Peyer's patch (tissue), 4 donors: ENCODE data around the gene METRNL. TPM values are rescaled to one million over a fixed set of nuclear protein-coding genes. Genes with fewer than 3 reads are reported as not detected.
A peak's percentile ranks its signal among the peaks of the same experiment; 100 is the strongest.

ENCODE experiments used
- DNase-seq, 3 donors: peaks; one replicate each; pipeline ENCODE4 v3.0.0-alpha.2; 2017 to 2019
- H3K27ac ChIP-seq, 4 donors: fragments of 200-600 bp; sonication (generic); one replicate each; pipeline ENCODE4 v1.5.1; 2016 to 2019
- H3K27me3 ChIP-seq, 2 donors: fragments of 200-600 bp; sonication (generic); one replicate each; pipeline ENCODE4 v1.5.1; 2019
- H3K36me3 ChIP-seq, 3 donors: fragments of 200-600 bp; sonication (generic); one replicate each; pipeline ENCODE4 v1.5.1; 2016 to 2019
- H3K4me1 ChIP-seq, 4 donors: fragments of 200-600 bp; sonication (generic); one replicate each; pipeline ENCODE4 v1.5.1; 2016 to 2019
- H3K4me3 ChIP-seq, 4 donors: fragments of 200-600 bp; sonication (generic); 1 replicate in 3 of 4; 2 replicates in 1 of 4; pipeline ENCODE4 v1.5.1; 2016 to 2019; ENCODE audit warnings: mild to moderate bottlenecking in 1 of 4
- H3K9me3 ChIP-seq, 4 donors: fragments of 200-600 bp; sonication (generic); one replicate each; pipeline ENCODE4 v1.5.1; 2016 to 2019; ENCODE audit warnings: mild to moderate bottlenecking in 1 of 4
- POLR2A ChIP-seq, 2 donors: fragments of 450-650 bp; IDR thresholded peaks; one replicate each; pipeline ENCODE4 v1.5.1; 2017; ENCODE audit warnings: antibody characterized with exemption in 2 of 2, mild to moderate bottlenecking in 2 of 2, moderate library complexity in 2 of 2
- total RNA-seq, 4 donors: library from RNA; depleted of rRNA; stranded (reverse); fragments of >200 nt; gene quantifications; one replicate each; pipeline ENCODE4 v1.1.0, GENCODE V29; 2016
- TF ChIP-seq, protein P1 (sequence below), 6 experiments: fragments of 450-650 bp in 4 of 6; fragments of 200-600 bp in 2 of 6; sonication (generic) in 1 of 6; IDR thresholded peaks; one replicate each; pipeline ENCODE4 v1.5.1; 2017 to 2019; ENCODE audit warnings: antibody characterized with exemption in 6 of 6, mild to moderate bottlenecking in 3 of 6, moderate library complexity in 1 of 6

Gene METRNL
- total RNA-seq, 4 donors from 2014 or later: 73.4 to 170 (median 117) TPM

DNA sequence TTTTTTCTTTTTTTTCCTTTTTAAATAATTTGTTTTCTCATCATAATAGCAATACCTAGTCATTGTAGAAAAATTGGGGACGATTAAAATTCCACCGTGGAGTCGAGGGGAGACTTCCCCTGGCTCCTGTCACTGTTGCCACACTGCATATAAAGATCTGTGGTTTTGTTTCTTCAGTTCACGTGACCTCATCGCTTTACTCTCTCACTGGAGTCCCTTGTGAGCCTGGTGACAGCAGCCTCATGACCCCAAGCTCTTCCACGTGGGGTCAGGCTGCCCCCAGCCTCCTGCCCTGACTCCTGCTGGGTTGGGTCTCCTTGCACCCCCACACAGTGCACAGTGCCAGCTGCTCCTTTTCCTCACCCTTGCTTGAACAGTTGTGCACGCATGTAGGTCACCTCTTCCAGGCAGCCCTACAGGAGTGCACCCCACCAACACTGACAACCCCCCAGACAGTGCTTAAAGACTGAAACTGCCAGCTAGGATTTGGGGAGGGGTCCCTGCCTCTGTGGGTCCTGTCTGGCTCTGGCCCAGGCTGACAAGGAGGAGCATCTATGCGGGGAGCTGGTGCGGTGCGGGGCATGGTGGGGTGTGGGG lies 7.3 kb upstream of the METRNL start:
- Histone ChIP-seq H3K4me3 (no peak overlapping the region), H3K9me3 (no peaks in the 10 kb centered on the region), H3K27me3 (no peaks in the 10 kb centered on the region), H3K27ac (no peak overlapping the region), H3K4me1 (peaks cover 0 to 10% (median 2%) of the 10 kb centered on the region in 4 donors), H3K36me3 (no peaks in the 10 kb centered on the region)
- TF ChIP-seq, protein P1, sequence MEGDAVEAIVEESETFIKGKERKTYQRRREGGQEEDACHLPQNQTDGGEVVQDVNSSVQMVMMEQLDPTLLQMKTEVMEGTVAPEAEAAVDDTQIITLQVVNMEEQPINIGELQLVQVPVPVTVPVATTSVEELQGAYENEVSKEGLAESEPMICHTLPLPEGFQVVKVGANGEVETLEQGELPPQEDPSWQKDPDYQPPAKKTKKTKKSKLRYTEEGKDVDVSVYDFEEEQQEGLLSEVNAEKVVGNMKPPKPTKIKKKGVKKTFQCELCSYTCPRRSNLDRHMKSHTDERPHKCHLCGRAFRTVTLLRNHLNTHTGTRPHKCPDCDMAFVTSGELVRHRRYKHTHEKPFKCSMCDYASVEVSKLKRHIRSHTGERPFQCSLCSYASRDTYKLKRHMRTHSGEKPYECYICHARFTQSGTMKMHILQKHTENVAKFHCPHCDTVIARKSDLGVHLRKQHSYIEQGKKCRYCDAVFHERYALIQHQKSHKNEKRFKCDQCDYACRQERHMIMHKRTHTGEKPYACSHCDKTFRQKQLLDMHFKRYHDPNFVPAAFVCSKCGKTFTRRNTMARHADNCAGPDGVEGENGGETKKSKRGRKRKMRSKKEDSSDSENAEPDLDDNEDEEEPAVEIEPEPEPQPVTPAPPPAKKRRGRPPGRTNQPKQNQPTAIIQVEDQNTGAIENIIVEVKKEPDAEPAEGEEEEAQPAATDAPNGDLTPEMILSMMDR (IDR thresholded peaks at IDR 0.05): no peak
- TF ChIP-seq POLR2A (IDR thresholded peaks at IDR 0.05): no peak
- DNase-seq: no peak

DNA sequence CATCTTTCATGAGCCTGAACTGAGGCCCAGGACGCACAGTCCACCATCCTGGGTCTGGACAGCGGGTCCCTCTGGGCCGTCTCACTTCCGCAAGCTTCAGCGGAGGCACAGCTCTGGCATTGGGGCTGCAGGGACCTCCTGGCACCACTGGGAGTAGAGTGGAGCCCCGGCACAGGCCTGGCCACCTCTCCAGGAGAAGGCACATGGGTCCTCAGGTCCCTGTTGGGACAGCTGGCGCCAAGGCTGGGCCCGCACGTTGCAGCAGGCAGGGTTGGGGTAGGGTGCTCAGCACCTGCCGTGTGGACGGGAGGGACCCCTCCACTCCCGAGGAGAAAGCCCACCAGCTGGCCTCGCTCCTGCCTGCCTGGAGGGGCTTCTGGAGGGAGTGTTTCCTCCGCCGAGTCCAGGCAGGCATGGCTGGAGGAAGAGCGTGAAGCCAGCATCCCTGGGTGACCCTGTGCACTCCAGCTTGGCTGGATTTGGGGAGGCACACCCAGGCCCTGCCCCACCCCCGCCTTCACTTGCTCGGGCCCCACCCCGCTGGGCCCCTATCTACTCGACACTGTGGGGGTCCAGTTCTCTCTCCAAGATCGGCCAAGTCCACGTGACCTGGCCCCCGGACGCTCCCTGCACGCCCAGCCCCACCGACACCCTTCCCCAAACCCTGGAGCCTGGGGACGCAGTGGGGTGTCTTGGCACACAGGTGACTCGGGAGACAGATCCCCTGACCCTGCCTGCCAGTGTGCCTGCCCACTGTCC lies 6.6 kb upstream of the METRNL start:
- TF ChIP-seq POLR2A (IDR thresholded peaks at IDR 0.05): no peak
- TF ChIP-seq, protein P1 (IDR thresholded peaks at IDR 0.05): no peak
- H3K9me3 ChIP-seq: no peaks in the 10 kb centered on the region
- H3K27ac ChIP-seq: peak overlapping the region in 2 of 4 donors; percentile 18 to 55
- H3K4me3 ChIP-seq: peak overlapping the region in 2 of 4 donors; percentile 17 to 23
- no peaks in the 10 kb centered on the region for H3K27me3 ChIP-seq
- H3K4me1 ChIP-seq: peaks cover 0 to 10% (median 2%) of the 10 kb centered on the region in 4 donors
- no peak for DNase-seq
- H3K36me3 ChIP-seq: no peaks in the 10 kb centered on the region

DNA sequence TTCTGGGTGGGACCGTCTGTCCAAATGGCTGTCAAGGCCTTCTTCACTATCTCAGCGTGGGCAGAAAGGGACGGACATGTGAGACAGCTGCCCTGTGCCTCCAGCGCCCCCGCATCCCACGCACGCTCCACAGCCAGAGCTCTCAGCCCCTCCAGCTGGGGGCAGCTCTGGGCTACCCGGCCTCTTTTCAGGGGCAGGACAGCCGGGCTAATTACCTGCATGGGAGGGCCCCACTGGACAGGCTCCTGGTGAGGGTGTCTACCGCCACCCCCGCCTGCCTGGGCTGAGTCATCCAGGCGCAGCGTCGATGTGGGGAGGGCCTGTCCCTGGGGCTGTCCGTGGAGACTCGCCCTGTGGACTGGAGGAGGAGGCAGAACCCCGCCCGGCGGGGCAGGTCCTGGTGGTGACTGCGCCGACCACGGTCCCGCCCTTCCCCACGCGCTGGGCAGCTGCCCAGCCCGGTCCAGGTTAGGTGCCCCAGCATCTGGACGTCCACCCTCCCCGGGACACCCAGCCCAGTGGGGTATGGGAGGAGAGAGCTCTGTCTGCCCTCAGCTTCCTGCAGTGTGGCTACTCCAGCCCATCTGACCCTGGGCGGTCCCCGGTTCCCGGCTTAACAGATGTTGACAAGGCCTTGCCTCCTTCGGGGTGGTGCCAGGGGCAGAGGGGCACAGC lies 5.9 kb upstream of the METRNL start:
- H3K27me3 ChIP-seq: no peaks in the 10 kb centered on the region
- peaks cover 4 to 14% (median 6%) of the 10 kb centered on the region in 4 donors for H3K4me1 ChIP-seq
- no peaks in the 10 kb centered on the region for H3K36me3 ChIP-seq
- peak in 2 of 3 donors; percentile 90 to 92 for DNase-seq
- peak overlapping the region in 2 of 4 donors; percentile 18 to 55 for H3K27ac ChIP-seq
- TF ChIP-seq POLR2A (IDR thresholded peaks at IDR 0.05): peak in 1 of 2 donors; percentile 15
- TF ChIP-seq, protein P1 (IDR thresholded peaks at IDR 0.05): peak in 2 of 6 experiments; percentile 33 to 55
- no peaks in the 10 kb centered on the region for H3K9me3 ChIP-seq
- H3K4me3 ChIP-seq: peak overlapping the region in 2 of 4 donors; percentile 17 to 23

DNA sequence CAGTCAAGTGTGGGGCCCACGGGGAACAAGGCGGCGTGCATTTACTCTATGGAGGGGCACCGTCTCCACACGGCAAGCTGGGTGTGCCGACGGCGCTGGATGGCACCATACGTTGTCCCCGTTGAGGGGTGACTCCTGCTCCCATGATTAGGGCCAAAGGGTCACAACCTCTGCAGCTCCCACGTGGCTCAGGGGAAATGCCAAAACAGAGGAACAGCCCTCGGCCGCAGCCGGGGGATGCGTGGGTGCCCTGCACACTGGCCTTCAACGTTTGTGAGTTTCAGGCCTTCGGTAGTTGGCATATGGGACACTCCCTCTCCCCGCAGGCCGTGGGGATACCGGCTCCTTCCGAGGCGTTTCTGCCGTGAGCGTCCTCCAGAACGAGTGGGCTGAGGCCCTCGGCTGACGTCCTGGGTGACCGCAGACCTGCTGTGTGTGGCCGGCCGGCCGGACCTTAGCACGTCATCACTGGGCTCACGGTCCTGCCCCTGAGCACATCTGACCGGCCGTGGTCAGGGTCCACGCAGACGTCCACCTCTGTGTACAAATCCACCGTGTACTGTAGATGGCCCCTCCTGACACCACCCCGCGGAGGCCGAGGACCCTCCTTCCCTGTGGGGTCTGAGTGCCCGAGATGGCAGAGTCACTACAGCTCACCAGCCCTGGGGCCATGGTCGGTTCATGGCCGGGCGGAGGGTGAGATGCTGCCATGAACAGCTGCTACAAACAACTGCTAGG lies 4.8 kb upstream of the METRNL start:
- Histone ChIP-seq H3K27ac (no peak overlapping the region), H3K27me3 (no peaks in the 10 kb centered on the region), H3K9me3 (no peaks in the 10 kb centered on the region), H3K4me1 (peaks cover 5 to 18% (median 9%) of the 10 kb centered on the region in 4 donors), H3K4me3 (no peak overlapping the region), H3K36me3 (no peaks in the 10 kb centered on the region)
- TF ChIP-seq POLR2A (IDR thresholded peaks at IDR 0.05): no peak
- TF ChIP-seq, protein P1 (IDR thresholded peaks at IDR 0.05): no peak
- DNase-seq: no peak

DNA sequence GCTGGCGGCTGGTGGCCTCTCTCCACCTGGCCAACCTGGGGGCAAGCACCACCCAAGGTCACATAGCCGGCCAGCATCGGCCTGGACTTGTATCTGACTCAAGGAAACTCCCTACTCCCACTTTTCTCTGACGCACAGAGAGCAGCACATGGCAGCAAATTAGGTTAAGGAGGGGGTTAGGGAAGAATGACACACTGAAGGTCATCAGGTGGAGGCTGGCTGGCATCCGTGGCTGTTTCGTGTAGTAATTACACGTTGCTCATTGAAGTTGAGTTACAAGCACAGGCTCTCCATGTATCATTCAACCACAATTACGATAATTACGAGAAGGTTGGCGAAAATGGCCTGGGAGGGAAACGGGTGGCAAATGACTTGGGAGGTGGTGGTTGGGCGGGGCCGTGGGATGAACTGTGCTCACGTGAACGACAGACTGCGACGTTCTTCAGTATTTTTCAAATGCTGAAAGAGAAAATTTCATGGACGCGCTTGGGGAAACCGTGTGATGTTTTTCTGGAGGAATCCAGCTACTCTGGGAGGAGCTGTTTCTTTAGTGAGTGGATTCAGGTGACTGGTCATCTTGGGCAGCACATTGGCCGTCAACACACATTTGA lies 4.0 kb upstream of the METRNL start:
- peaks cover 5 to 18% (median 9%) of the 10 kb centered on the region in 4 donors for H3K4me1 ChIP-seq
- no peak overlapping the region for H3K4me3 ChIP-seq
- no peaks in the 10 kb centered on the region for H3K9me3 ChIP-seq
- no peaks in the 10 kb centered on the region for H3K27me3 ChIP-seq
- TF ChIP-seq, protein P1 (IDR thresholded peaks at IDR 0.05): no peak
- no peak for TF ChIP-seq POLR2A (IDR thresholded peaks at IDR 0.05)
- no peak overlapping the region for H3K27ac ChIP-seq
- H3K36me3 ChIP-seq: no peaks in the 10 kb centered on the region
- no peak for DNase-seq
